Measurements from ENCODE around the gene VEGFD. TPM values are rescaled to one million over a fixed set of nuclear protein-coding genes. Genes with fewer than 3 reads are reported as not detected.

VEGFD gene
- total and polyA plus RNA-seq, 2 of the 4 experiments (the other 2 are of a cell fraction), result 0.18 to 0.19 TPM

DNA sequence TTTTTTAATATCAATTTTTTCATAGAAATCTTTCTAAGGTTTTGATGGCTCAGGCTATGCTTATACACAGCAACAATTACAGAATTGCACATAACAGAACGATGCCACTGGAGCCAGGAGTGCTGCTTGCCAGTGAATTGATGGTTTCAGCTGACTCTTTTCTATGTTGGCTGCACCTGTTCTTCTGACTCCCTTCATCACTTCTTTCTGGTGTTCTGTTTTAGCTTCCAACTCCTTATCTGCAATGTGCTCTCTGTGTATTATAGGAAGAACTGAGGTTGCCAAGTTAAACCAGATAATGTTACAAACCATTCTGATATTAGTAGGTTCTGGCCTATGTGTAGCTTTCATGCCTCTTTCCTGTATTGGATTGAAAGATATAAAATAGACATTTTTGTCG lies 11.6 kb upstream of the VEGFD start:
- no peak overlapping the region for H2AK5ac ChIP-seq (ENCODE audit: low read depth, low read length)
- intact Hi-C loops (cut with micrococcal nuclease) (no loop called here), dilution Hi-C loops (cut with HindIII; ENCODE audit: low sequenced_read_pairs, unreplicated experiment) (no loop called here), in situ Hi-C loops (cut with MboI; ENCODE audit: low sequenced_read_pairs) (no loop called here)
- no peak overlapping the region for H3K4ac ChIP-seq (ENCODE audit: low read depth, low read length)
- no peak overlapping the region for H2AK9ac ChIP-seq (replicated peaks; ENCODE audit: low read depth, low read length, poor library complexity)
- H4K20me1 ChIP-seq (ENCODE audit: insufficient read depth, low read length), result no peaks in the 10 kb centered on the region
- H2BK20ac ChIP-seq (ENCODE audit: low read depth, low read length), result no peak overlapping the region
- no peak overlapping the region for H3K4me3 ChIP-seq (ENCODE audit: insufficient read depth, low read depth, low read length)
- BruUV-seq (replicated peaks), result no TSS peak
- no peak overlapping the region for H4K5ac ChIP-seq (ENCODE audit: low read depth, low read length)
- H3K9me1 ChIP-seq (ENCODE audit: insufficient read depth, low read length), result no peaks in the 10 kb centered on the region
- ATAC-seq (ENCODE audit: low read depth) (no peak), DNase-seq (no peak)
- TF ChIP-seq RCOR1 (IDR thresholded peaks at IDR 0.05; ENCODE audit: insufficient replicate concordance, low read length), result no peak
- TF ChIP-seq CHD1 (IDR thresholded peaks at IDR 0.05; ENCODE audit: low read depth, low read length), result no peak
- TF ChIP-seq MAZ (IDR thresholded peaks at IDR 0.05; ENCODE audit: borderline replicate concordance, low read depth, low read length), result no peak
- no peak for TF ChIP-seq SMC3 (IDR thresholded peaks at IDR 0.05; ENCODE audit: low read depth, low read length)
- no peak for TF ChIP-seq MXI1 (IDR thresholded peaks at IDR 0.05; ENCODE audit: borderline replicate concordance, low read depth, low read length)
- no peak for TF ChIP-seq ELK1 (IDR thresholded peaks at IDR 0.05; ENCODE audit: borderline replicate concordance, low read depth, low read length)
- TF ChIP-seq, protein P1, sequence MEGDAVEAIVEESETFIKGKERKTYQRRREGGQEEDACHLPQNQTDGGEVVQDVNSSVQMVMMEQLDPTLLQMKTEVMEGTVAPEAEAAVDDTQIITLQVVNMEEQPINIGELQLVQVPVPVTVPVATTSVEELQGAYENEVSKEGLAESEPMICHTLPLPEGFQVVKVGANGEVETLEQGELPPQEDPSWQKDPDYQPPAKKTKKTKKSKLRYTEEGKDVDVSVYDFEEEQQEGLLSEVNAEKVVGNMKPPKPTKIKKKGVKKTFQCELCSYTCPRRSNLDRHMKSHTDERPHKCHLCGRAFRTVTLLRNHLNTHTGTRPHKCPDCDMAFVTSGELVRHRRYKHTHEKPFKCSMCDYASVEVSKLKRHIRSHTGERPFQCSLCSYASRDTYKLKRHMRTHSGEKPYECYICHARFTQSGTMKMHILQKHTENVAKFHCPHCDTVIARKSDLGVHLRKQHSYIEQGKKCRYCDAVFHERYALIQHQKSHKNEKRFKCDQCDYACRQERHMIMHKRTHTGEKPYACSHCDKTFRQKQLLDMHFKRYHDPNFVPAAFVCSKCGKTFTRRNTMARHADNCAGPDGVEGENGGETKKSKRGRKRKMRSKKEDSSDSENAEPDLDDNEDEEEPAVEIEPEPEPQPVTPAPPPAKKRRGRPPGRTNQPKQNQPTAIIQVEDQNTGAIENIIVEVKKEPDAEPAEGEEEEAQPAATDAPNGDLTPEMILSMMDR (conservative IDR thresholded peaks at IDR 0.05; ENCODE audit: low read depth, low read length), result no peak
- H3K18ac ChIP-seq (ENCODE audit: low read depth, low read length), result no peak overlapping the region
- no peak overlapping the region for H3K9ac ChIP-seq (ENCODE audit: low read depth, low read length)
- H3K9me3 ChIP-seq (ENCODE audit: control insufficient read depth, insufficient read depth, low read length), result no peaks in the 10 kb centered on the region
- H2BK5ac ChIP-seq (ENCODE audit: low read depth, low read length, poor library complexity, severe bottlenecking), result no peak overlapping the region
- H2BK120ac ChIP-seq (ENCODE audit: low read depth, low read length), result no peak overlapping the region
- no peak overlapping the region for H3K23ac ChIP-seq (ENCODE audit: low read depth, low read length)
- no peak overlapping the region for H3K56ac ChIP-seq (ENCODE audit: extremely low read depth, insufficient read depth, low read length)
- 29% methylated on average over 1 of the region's 2 CpGs; no CpG with 5 or more reads in 1 of the 2 experiments for WGBS, 2 experiments (ENCODE audit: extremely low coverage in 2 of 2, insufficient read length in 1 of 2)
- H3K27ac ChIP-seq (ENCODE audit: insufficient read depth, low read length), result no peak overlapping the region
- ChIA-PET POLR2A (ENCODE audit: unreplicated experiment) (no interaction called here), CTCF (no interaction called here)
- no peak overlapping the region for H2AFZ ChIP-seq (replicated peaks; ENCODE audit: low read length, poor library complexity)
- H3K36me3 ChIP-seq (ENCODE audit: control insufficient read depth, insufficient read depth, low read length), result no peaks in the 10 kb centered on the region
- H3K79me1 ChIP-seq (ENCODE audit: low read depth in 1 of 2, low read length in 2 of 2), result no peaks in the 10 kb centered on the region
- H4K91ac ChIP-seq (ENCODE audit: insufficient read depth, low read depth, low read length), result no peak overlapping the region
- no peak overlapping the region for H3K4me2 ChIP-seq (ENCODE audit: low read depth, low read length)
- no peak overlapping the region for H4K8ac ChIP-seq (ENCODE audit: low read depth in 2 of 2, low read length in 2 of 2)
- H3K4me1 ChIP-seq (ENCODE audit: control insufficient read depth, insufficient read depth, low read length), result no peaks in the 10 kb centered on the region
- no peak overlapping the region for H3K14ac ChIP-seq (replicated peaks; ENCODE audit: low read depth, low read length)
- no peaks in the 10 kb centered on the region for H3K27me3 ChIP-seq (ENCODE audit: control insufficient read depth, insufficient read depth, low read length)
- H2BK15ac ChIP-seq (ENCODE audit: low read depth, low read length), result no peak overlapping the region

Data from IMR-90 (cell line).